Liver (tissue), 9 donors: ENCODE data around the gene MYO3B. TPM values are rescaled to one million over a fixed set of nuclear protein-coding genes. Genes with fewer than 3 reads are reported as not detected.

Source experiments
- DNase-seq: peaks from one replicate; pipeline ENCODE4 v3.0.0-alpha.2; 2017; ENCODE audit warnings: low spot score
- H3K27ac ChIP-seq, 2 donors: one replicate each; pipeline ENCODE4 v1.7.0; 2013; ENCODE audit warnings: inconsistent platforms in 2 of 2, low read length in 2 of 2, control low read depth in 1 of 2, low read depth in 1 of 2, mild to moderate bottlenecking in 1 of 2
- H3K27me3 ChIP-seq, 4 donors: one replicate each; pipeline versions ENCODE4 v1.6.1 to v1.7.0; 2013; ENCODE audit warnings: low read length in 3 of 4, inconsistent platforms in 1 of 4, mild to moderate bottlenecking in 1 of 4, moderate library complexity in 1 of 4; ENCODE audit not compliant: control insufficient read depth in 4 of 4, insufficient read depth in 4 of 4
- H3K36me3 ChIP-seq, 4 donors: one replicate each; pipeline versions ENCODE4 v1.6.1 to v1.7.0; 2013; ENCODE audit warnings: low read length in 3 of 4, mild to moderate bottlenecking in 3 of 4, low read depth in 1 of 4, moderate library complexity in 1 of 4; ENCODE audit not compliant: control insufficient read depth in 4 of 4, insufficient read depth in 3 of 4
- H3K4me1 ChIP-seq, 4 donors: one replicate each; pipeline versions ENCODE4 v1.6.1 to v1.7.0; 2013; ENCODE audit warnings: low read length in 3 of 4, mild to moderate bottlenecking in 3 of 4, moderate library complexity in 1 of 4; ENCODE audit not compliant: control insufficient read depth in 4 of 4, insufficient read depth in 4 of 4
- H3K4me3 ChIP-seq, 3 donors: one replicate each; pipeline versions ENCODE4 v1.6.1 to v1.7.0; 2013; ENCODE audit warnings: low read length in 3 of 3, control low read depth in 1 of 3, low read depth in 1 of 3, mild to moderate bottlenecking in 1 of 3
- H3K9ac ChIP-seq, 2 donors: one replicate each; pipeline ENCODE4 v1.7.0; 2013; ENCODE audit warnings: low read length in 2 of 2, mild to moderate bottlenecking in 2 of 2, moderate library complexity in 2 of 2, control low read depth in 1 of 2, low read depth in 1 of 2
- H3K9me3 ChIP-seq, 4 donors: one replicate each; pipeline versions ENCODE4 v1.6.1 to v1.7.0; 2013; ENCODE audit warnings: low read length in 3 of 4; ENCODE audit not compliant: control insufficient read depth in 4 of 4
- ATF3 ChIP-seq: IDR thresholded peaks from 2 replicates; pipeline ENCODE4 v1.6.1; 2016; ENCODE audit warnings: antibody characterized with exemption
- CTCF ChIP-seq: fragments of 150-350 bp; IDR thresholded peaks from 2 replicates; pipeline ENCODE4 v1.5.1; 2017; ENCODE audit warnings: improper control_type of control experiment, low read depth, low read length; ENCODE audit not compliant: missing input control
- EGR1 ChIP-seq, 2 donors: IDR thresholded peaks; 2 replicates each; pipeline ENCODE4 v1.6.1; 2016 to 2018; ENCODE audit warnings: antibody characterized with exemption in 2 of 2, low read depth in 2 of 2
- FOXA1 ChIP-seq: IDR thresholded peaks from 2 replicates; pipeline ENCODE4 v1.6.1; 2016; ENCODE audit warnings: antibody characterized with exemption
- FOXA2 ChIP-seq: IDR thresholded peaks from 2 replicates; pipeline ENCODE4 v1.6.1; 2016; ENCODE audit warnings: antibody characterized with exemption
- GABPA ChIP-seq, 2 donors: IDR thresholded peaks in 1 of 2; conservative IDR thresholded peaks in 1 of 2; 2 replicates each; pipeline ENCODE4 v1.6.1; 2016; ENCODE audit warnings: antibody characterized with exemption in 2 of 2, mild to moderate bottlenecking in 1 of 2, moderate library complexity in 1 of 2
- HNF4A ChIP-seq, 2 donors: conservative IDR thresholded peaks; 2 replicates each; pipeline ENCODE4 v1.6.1; 2016; ENCODE audit warnings: antibody characterized with exemption in 2 of 2, mild to moderate bottlenecking in 2 of 2
- HNF4G ChIP-seq: IDR thresholded peaks from 2 replicates; pipeline ENCODE4 v1.6.1; 2016; ENCODE audit warnings: antibody characterized with exemption
- JUND ChIP-seq, 2 donors: IDR thresholded peaks; 2 replicates each; pipeline ENCODE4 v1.6.1; 2016; ENCODE audit warnings: antibody characterized with exemption in 2 of 2
- MAX ChIP-seq: IDR thresholded peaks from 2 replicates; pipeline ENCODE4 v1.6.1; 2016; ENCODE audit warnings: antibody characterized with exemption
- NR2F2 ChIP-seq: IDR thresholded peaks from 2 replicates; pipeline ENCODE4 v1.6.1; 2016; ENCODE audit warnings: antibody characterized with exemption
- RAD21 ChIP-seq, 2 donors: IDR thresholded peaks; 2 replicates each; pipeline ENCODE4 v1.6.1; 2016; ENCODE audit warnings: antibody characterized with exemption in 2 of 2, mild to moderate bottlenecking in 2 of 2
- REST ChIP-seq: IDR thresholded peaks from 2 replicates; pipeline ENCODE4 v1.6.1; 2016; ENCODE audit warnings: antibody characterized with exemption, mild to moderate bottlenecking
- RXRA ChIP-seq, 2 donors: IDR thresholded peaks; 2 replicates each; pipeline ENCODE4 v1.6.1; 2017 to 2018; ENCODE audit warnings: antibody characterized with exemption in 2 of 2, mild to moderate bottlenecking in 1 of 2
- SP1 ChIP-seq: IDR thresholded peaks from 2 replicates; pipeline ENCODE4 v1.6.1; 2018; ENCODE audit warnings: antibody characterized with exemption, mild to moderate bottlenecking
- TAF1 ChIP-seq: conservative IDR thresholded peaks from 2 replicates; pipeline ENCODE4 v1.6.1; 2016; ENCODE audit warnings: antibody characterized with exemption, mild to moderate bottlenecking
- YY1 ChIP-seq: IDR thresholded peaks from 2 replicates; pipeline ENCODE4 v1.6.1; 2016; ENCODE audit warnings: antibody characterized with exemption, mild to moderate bottlenecking
- ZBTB33 ChIP-seq: IDR thresholded peaks from 2 replicates; pipeline ENCODE4 v1.6.1; 2016; ENCODE audit warnings: antibody characterized with exemption
- WGBS: extraction: QIAGEN DNeasy Blood & Tissue Kit; methylation state at CpG from one replicate; pipeline ENCODE4 v1.1.7; 2013; 5-methylcytosine and 5-hydroxymethylcytosine counted together
- polyA plus RNA-seq, 2 donors: library from polyadenylated mRNA; stranded (reverse) in 1 of 2; unstranded in 1 of 2; fragments of 200-250 nt in 1 of 2; fragments of >200 nt in 1 of 2; fragmentation: Nextera tagmentation in 1 of 2; extraction: Ambion mirVana in 1 of 2; gene quantifications; one replicate each; pipeline versions ENCODE4 v1.2.1 to v1.2.3, GENCODE V29; 2013 to 2015
- total RNA-seq, 2 donors: library from RNA; depleted of rRNA; stranded (reverse); fragments of >200 nt; gene quantifications; one replicate each; pipeline ENCODE4 v1.2.3, GENCODE V29; 2014
- donor health status: healthy.
- donor health status: healthy.
- donor health status: healthy.
- donor health status: healthy.
- donor health status: healthy.

Gene MYO3B
- total and polyA plus RNA-seq, 4 donors, result under 0.01 to 0.05 TPM; not detected in 2

GRCh38 chr2:170371231-170371998 lies 193.5 kb downstream of the MYO3B start (continued):
- TF ChIP-seq CTCF, result no peak
- TF ChIP-seq EGR1 (IDR thresholded peaks at IDR 0.05; ENCODE audit: low read depth in 2 of 2), result no peak
- TF ChIP-seq SP1, result no peak
- no peak for TF ChIP-seq HNF4A (conservative IDR thresholded peaks at IDR 0.05)
- no peak for TF ChIP-seq MAX
- no peak for TF ChIP-seq JUND (IDR thresholded peaks at IDR 0.05)
- no peak for TF ChIP-seq YY1
- TF ChIP-seq FOXA1, result no peak

GRCh38 chr2:170375192-170375591 lies 197.2 kb downstream of the MYO3B start:
- Histone ChIP-seq H3K9me3 (no peaks in the 10 kb centered on the region), H3K27ac (no peak overlapping the region), H3K4me3 (no peak overlapping the region), H3K36me3 (no peaks in the 10 kb centered on the region), H3K27me3 (peaks cover 0 to 12% (median 0%) of the 10 kb centered on the region in 4 donors), H3K4me1 (no peaks in the 10 kb centered on the region), H3K9ac (no peak overlapping the region)
- no peak for TF ChIP-seq SP1
- TF ChIP-seq JUND (IDR thresholded peaks at IDR 0.05), result no peak
- TF ChIP-seq GABPA (IDR thresholded peaks at IDR 0.05 in 1 of 2, conservative IDR thresholded peaks at IDR 0.05 in 1 of 2), result no peak
- no peak for TF ChIP-seq ATF3
- TF ChIP-seq REST, result no peak
- no peak for TF ChIP-seq CTCF
- no peak for TF ChIP-seq YY1
- TF ChIP-seq FOXA1, result no peak
- TF ChIP-seq HNF4G, result no peak
- TF ChIP-seq FOXA2, result no peak
- TF ChIP-seq TAF1, result no peak
- TF ChIP-seq HNF4A (conservative IDR thresholded peaks at IDR 0.05), result no peak
- TF ChIP-seq EGR1 (IDR thresholded peaks at IDR 0.05; ENCODE audit: low read depth in 2 of 2), result no peak
- no peak for TF ChIP-seq RXRA (IDR thresholded peaks at IDR 0.05)
- no peak for TF ChIP-seq NR2F2
- TF ChIP-seq ZBTB33, result no peak
- TF ChIP-seq MAX, result no peak
- TF ChIP-seq RAD21 (IDR thresholded peaks at IDR 0.05), result no peak
- 67% methylated on average over 5 of the region's 5 CpGs for WGBS
- no peak for DNase-seq
